HG03280 (cell line): ENCODE measurements around the gene USP47.

Source experiments
- ATAC-seq: cut with Tn5 transposase; IDR thresholded peaks from one replicate; pipeline ENCODE4 v1.9.1; 2021; ENCODE audit warnings: mild to moderate bottlenecking, moderate library complexity; ENCODE audit not compliant: unreplicated experiment

The USP47 gene

DNA sequence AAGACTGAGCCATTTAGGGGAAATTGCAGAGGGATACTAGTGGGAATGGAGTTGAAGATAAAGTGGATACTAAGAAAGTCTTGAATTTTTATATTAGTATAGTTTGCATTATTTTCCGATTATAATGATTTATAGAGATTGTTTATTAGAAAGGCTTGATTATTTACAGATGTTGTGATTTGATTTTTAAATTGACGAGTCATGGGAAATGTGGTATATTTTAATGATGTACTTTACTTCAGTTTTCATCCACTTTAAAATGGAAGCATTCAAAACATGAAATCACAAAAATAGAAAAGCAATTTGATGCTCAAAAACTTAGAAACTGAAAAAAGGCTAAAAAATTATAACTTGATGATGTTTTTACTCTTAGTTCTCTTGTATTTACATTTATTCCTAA lies 21.2 kb downstream of the USP47 start:
- no peak for ATAC-seq

DNA sequence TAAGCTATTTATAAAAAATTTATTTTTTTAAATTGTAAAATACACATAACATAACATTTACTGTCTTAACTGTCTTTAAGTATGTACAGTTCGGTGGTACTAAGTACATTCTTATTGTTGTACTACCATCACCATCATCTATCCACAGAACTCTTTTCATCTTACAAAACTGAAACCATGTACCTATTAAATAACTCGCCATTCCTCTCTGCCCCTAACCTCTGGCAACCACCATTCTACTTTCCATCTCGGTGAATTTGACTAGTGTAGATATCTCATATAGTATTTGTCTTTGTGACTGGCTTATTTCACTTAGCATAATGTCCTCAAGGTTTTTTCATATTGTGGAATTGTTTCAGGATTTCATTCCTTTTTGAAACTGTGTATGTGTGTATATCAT lies 22.6 kb downstream of the USP47 start:
- no peak for ATAC-seq

DNA sequence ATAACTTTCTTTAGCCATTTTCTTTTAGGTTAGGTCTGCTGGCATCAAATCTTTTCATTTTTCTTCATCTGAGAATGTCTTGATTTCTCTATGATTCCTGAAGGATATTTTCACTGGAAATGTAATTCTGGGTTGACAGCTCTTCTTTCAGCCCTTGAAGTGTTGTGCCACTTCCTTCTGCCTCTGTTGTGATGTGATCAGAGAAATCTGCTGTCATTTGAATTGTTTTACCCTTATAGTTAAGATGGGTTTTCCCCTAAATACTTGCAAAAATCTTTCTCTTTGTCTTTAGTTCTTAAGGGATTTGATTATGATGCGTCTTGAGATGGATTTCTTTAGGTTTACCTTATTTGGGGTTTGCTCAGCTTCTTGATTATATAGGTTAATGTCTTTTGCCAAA lies 23.0 kb downstream of the USP47 start:
- no peak for ATAC-seq

DNA sequence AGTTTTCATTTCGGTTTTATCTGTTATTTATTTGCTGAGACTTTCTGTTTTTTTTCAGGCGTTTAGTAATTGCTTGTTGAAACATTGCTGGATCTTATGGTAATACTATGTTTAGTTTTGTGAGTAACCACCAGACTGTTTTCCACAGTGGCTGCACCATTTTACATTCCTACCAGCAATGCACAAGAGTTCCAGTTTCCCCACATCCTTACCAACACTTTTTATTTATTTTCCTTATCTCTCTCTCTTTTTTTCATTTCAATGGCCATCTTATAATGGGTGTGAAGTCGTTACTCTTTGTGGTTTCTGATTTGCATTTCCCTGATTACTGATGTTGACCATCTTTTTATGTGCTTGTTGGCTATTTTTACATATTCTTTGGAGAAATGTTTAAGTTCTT lies 23.7 kb downstream of the USP47 start:
- ATAC-seq, result no peak

DNA sequence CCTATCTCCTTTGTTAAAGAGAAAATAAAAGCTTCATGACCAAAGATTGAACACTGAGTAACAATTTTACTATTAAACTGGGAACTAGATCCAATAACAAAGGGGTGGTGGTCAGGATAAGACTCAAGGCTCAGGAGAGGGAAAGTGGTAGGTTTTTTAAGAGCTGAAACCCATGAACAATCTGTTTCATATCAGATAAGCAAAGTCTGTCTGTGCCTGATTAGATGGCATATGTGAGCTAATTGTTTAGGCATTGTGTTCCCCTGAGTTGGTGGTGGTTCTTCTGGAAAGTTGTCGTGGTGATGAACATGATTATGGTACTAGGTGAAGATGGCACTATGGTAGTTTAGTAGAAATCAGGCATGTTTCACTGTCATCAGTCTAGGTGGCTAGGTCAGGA lies 24.4 kb downstream of the USP47 start:
- ATAC-seq, result no peak

DNA sequence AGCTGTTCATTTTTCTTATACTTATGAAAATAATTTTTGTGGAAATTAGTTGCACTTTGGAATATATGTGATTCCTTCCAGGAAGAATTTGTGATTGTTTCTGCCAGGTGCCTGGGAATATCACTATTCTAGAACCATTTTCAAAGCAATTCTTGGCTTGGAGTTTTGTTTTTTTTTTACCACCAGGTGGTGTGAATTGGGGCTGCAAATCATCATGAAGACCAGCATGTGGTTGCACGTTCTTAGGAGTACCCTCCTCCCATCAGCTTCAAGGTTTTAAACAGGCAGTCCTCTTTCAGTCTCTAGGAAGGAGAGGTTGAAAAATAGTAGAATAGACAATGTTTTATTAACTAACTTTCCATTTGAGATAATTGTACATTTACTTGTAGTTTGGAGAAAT lies 25.9 kb downstream of the USP47 start:
- ATAC-seq, result no peak

DNA sequence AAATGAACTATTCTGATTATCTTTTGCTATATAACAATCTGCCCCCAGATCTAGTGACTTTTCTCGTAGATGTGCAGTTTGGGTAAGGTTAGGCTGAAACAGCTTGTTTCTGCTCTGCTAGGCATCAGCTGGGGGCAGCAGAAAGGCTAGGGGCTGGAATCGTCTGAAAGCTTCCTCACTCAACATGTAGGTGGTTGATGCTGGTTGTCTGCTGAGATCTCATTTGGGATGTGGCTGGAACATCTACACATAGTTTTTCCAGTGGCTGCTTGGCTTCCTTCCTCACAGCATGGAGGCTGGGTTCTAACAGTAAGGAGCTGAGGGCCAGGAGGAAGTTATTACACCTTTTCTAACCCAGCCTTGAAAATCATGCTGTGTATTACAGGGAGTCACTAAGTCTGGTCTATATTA lies 30.2 kb downstream of the USP47 start:
- no peak for ATAC-seq

DNA sequence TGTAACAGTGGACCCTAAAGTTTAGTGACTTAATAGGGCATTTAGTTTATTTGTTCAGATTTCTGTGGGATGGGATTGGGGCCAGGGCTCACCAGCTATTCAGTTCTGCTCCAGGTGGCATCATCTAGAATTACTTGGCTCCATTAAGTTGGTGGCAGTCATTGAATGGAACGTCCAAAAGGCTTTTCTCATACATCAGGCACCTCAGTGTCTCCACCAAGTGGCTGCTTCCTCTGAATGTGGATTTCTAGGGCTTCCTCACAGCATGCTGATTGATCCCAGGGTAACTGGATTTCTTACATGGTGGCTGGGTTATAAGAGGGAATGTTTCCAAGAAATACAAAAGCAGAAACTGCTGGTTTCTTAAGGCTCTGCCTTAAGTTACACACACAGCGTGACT lies 34.7 kb downstream of the USP47 start:
- ATAC-seq, result no peak

DNA sequence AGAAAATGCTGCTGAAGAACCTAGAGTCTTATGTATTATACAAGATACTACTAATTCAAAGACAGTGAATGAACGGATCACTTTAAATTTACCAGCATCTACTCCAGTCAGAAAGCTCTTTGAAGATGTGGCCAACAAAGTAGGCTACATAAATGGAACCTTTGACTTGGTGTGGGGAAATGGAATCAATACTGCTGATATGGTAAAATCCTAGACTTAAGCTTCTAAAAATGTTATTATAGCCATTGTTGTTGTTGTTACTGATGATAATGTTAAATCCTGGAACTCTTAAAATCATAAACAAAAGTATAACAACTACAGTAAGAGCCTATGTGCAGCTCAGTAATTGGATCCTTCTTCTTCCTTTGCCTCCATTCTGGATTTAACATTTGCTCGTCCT lies 38.4 kb downstream of the USP47 start:
- no peak for ATAC-seq

DNA sequence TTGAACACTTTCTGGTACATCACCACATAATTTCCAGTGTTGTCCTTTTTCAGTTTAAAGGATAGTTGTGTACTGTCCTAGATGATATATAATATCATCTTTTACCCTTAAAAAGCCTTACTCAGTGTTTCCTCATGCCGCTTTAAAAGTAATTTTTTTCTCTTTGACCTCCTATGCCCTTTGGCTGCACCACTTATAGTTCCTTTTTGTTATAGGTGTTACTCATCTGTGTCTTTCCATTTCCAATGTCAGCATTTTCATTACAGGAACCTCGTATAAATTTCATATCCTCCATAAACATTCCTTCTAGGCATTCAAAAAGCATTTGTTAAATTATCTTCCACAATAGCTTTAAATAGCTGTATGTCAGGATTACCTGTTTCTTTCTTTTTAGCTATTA lies 40.8 kb downstream of the USP47 start:
- ATAC-seq, result no peak

DNA sequence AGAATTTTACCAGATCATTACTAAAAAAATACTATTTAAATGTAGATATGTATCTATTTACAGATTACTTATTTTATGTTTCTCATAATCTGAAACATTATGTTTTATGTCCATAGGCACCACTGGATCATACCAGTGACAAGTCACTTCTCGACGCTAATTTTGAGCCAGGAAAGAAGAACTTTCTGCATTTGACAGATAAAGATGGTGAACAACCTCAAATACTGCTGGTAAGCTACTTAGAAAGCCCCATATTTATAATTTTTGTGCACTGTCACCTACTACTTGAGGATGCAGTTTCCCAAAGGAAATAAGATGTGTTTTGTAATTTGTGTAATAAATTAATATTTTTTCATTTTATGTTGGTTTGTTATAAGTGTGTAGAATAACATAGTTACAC lies 42.6 kb downstream of the USP47 start:
- no peak for ATAC-seq

DNA sequence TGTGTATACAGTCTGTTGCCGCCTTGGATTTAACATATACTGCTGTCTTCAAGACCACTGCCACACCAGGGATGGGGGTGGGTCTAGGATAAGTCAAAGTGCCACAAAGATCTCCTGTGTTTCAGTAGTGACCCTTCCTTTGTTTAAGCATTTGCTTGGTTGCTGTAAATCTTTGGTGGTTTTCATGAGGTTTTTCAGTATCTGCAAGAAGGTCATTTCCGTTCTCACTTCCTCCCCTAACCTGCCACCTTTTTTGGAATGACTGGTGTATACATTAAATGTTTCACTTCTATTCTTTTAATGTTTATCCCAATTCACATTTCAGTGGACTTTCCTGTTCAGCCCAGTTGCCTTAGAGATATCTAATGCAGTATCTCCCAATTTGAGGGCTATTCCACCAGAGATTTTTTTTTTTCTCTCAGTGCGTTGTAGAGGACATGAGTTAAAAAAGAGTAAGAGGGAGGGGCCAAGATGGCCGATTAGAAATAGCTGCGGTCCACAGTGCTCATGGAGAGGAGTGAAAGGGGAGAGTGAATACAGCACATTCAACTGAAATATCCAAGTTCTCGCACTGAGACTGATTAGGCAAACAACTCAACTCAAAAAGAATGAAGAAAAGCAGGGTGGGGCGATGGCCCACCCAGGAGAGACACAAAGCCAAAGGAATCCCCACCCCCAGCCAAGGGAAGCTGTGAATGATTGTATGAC lies 43.2 kb downstream of the USP47 start:
- peak; percentile 79 for ATAC-seq

DNA sequence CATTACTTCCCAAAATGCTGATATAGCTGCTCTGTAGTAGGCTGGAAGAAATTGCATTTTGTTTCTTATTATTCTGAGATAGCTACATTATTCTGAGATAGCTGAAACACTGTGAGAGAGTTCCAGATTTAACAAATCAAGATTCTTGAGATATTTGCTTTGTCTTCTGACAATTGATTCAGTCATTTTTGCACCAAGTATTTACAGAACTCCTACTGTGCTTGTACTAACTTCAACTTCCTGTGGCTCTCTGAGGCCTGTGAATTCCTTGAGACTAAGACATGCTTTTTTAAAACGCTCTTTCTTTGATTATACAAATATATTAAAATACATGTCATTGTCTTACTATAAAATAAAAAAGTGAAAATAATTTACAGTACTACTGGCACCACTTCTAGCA lies 52.7 kb downstream of the USP47 start:
- no peak for ATAC-seq

DNA sequence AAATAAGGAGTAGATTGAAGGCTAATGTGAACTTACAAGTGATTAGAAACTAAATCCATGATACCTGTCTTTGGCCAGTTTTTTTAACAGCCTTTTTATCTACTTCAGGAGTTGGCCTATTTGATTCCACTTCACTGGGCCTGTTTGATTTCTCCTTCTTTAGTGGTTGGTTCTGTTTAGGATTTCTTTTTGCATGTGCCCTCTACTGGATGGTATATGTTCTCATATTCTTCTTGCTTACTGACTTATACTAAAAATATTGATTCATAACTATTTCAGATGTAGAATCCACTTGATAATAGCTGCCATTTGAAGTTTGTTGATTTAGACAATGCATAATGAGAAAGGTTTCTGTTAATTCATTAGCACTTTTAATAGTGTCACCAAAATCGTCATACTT lies 53.9 kb downstream of the USP47 start:
- ATAC-seq, result no peak

DNA sequence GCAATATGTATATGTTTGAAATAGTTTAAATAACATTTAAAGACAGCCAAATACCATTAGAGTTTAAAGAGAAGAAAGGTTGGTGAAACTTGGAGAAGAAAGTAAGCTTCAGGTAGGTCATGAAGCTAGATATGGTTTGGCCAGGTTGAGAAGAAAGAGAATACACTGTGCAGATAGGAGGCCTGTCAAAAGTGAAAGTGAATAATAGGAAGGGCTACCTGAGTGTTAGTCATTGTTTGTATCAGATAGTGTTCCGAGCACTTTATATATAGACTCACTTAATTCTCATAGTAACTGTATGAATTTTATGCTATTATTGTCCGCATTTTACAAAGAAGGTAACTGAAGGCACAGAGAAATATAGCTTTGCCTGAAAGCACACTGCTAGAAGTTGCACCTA lies 56.9 kb downstream of the USP47 start:
- ATAC-seq, result no peak

DNA sequence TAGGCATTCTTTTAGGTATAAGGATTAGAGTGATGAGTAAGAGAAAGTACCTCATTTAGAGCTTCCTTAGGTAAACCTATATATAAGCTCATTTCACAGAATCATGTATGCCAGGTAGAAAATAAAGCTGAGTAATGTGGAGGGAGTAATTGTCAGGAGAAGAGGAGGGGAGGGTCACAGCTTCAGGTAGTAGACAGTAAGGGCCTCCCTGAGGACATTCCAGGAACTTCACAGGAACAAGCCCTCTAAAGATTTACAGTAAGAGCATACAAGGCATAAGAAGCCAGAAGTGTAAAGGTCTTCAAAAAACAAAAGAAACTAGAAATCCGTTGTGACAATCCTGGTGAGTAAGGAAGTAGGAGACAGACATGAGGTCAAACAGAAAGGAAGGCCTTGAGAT lies 57.6 kb downstream of the USP47 start:
- ATAC-seq, result no peak

DNA sequence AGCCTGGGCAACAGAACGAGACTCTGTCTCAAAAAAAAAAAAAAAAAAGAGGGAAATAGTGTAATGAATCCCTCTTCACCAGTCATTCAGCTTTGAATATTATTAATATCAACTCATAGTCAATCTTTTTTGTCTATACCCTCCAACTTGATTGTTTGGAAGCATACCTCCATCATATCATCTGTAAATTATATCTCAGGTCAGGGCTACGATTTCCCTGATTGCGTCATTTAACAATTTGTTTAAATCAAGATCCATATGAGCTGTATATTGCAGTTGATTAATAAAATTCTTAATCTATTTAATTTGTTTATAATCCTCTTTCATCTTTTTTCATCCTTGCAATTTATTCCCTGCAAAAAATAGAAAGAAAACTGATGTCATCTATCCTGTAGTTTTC lies 60.2 kb downstream of the USP47 start:
- no peak for ATAC-seq

DNA sequence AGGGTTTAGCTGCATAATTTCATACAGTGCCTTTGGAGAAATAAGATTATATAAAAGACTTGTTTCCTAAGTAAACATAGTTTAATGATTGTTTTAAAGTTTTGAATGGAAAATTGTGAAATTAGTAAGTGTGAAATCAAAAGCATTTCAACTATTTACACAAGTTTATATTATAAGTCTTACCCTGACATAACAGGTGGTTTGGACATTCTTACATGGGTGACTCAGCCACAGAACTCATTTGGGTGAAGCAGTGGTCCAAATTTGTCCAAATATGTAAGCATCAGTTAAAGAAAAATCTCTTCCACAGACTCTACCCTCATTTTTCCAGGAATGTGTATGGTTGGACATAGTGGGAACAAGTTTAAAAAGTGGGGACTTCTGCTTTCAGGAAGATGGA lies 68.0 kb downstream of the USP47 start:
- ATAC-seq, result no peak

DNA sequence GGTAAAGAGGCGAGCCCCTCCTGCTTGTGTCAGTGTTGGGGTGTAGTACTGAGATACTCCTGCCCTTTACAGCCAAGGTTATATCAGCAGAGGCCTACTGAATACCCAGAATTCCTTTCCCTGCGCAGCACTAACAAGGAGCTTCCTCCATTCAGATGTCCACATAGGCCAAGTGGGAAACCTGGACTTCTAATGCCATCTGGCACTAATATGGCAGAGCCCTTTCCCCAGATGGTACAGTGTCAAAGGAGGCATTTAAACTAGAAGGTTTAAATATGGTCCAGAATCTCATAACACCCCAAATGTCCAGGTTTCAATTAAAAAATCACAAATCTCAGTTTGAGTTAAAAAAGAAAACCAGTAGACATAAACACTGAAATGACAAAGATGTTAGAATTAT lies 68.8 kb downstream of the USP47 start:
- no peak for ATAC-seq

DNA sequence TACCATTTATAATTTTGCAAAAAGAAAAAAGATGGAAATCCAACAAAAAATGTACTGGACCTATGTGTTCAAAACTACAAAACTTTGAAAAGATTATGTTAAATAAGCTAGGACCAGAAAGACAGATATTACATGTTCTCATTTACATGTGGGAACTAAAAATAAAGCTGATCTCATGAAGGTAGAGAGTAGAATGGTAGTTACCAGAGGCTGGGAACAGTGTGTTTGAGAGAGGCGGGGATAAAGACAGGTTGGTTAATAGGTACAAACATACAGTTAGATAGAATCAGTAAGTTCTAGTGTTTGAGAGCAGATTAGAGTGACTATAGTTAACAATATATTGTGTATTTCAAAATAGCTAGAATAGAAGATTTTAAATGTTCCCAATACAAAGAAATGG lies 71.6 kb downstream of the USP47 start:
- ATAC-seq, result no peak

DNA sequence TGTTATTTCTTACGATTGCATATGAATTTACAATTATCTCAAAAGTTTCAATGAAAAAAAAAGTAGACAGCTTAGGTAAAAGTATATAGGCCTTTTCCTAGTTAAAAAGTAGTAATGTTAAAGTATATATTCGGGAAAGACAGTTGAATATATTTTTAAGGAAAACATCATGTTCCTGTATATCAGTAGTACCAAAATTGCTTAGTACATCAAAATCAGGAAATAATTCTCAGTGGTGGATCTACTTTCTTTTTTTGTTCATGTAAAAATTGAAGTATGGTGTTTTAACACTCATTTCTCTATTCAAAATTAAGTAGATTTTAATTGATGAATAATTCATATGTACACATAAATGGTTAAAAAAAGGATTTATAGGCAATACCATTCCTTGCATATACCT lies 73.9 kb downstream of the USP47 start:
- no peak for ATAC-seq

DNA sequence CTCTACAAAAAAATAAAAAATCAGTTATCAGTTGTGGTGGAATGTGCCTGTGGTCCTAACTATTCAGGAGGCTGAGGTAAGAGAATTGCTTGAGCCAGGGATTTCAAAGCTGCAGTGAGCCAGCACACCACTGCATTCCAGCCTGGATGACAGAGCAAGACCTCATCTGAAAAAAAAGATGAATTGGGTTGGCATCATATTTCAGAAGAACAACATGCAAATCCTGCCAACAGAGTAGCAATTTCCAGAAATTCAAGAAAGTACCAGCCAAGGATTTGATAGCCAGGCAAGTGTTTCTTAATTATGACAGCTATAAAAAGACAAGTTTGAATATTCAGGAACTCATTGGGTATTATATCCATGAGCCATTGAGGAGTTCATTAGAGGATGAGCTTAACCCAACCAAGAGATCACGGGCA lies 75.2 kb downstream of the USP47 start:
- ATAC-seq, result no peak

DNA sequence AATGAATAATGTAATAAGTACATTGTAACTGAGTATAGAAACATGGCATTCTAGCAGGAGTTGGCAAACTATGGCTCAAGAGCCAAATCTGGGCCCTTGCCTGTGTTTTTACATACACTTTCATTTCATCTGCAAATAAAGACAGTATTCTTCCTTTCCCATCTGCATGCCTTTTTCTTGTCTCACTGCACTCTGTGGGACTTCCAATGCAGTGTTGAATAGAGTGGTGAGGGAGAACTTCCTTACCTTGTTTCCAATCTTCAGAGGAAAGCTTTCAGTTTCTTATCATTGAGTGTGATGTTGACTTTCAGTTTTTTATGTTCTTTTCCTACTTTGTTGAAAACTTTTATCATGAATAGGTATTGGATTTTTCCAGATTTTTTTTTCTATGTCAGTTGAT lies 82.1 kb downstream of the USP47 start:
- ATAC-seq, result no peak

DNA sequence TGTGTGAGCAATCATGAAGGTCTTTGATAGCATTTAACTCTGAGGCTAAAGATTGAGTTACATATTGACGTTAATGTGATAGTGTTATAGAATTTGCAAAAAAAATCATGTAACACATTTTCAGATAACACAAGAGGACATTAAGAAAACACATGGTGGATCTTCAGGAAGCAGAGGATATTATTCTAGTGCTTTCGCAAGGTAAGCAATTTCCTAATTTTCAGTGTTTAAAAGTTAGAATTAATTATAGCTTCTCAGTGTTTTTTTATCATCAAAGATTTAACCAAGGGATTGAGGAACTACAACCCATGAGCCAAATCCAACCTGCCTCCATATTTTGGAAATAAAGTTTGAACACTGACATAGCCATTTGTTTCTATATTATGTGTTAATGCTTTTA lies 88.1 kb downstream of the USP47 start:
- no peak for ATAC-seq
